Measurements from ENCODE around the gene TTBK1.

Gene TTBK1

DNA sequence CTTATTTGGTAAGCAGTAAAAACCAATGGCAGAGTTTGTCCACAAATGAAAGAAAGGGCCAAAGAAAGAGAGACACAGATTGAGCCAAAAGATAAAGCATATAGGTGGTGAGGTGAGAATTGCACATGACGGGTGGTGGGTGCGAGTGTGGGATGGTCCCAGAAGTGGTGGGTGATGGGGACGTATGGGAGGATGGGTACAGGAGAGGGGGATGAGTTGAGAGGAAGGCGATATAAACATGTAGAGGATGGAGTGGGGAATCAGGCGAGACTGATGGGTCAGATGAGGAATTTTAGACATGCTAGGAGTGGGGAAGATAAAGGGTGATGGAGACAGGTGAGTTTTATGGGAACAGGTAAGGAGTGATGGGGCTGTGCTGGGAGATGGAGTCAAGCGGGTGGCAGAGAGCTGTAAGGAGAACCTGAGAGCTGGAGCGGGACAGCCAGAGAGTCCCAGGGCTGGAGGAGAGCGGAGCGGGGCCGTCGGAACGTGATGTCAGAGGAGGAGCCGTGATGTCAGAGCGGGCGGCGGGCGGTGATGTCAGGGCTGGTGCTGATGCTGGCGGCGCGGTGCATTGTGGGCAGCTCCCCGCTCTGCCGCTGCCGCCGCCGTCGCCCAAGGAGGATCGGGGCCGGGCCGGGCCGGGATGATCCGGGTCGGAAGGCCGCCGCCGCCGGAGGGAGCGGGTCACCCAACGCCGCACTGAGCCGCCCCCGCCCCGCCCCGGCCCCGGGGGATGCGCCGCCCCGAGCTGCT is at the start of gene TTBK1:
Gene TTBK1 (plus strand): TSS at position 574 of the 756 bp plus-strand sequence. CDS start 3,180 bp downstream, outside the sequence.
- peak in 42 of 58 donors; percentile 16 to 74 (median 38) for DNase-seq

- no peak for DNase-seq
These were observed 49.4 kb upstream of the TTBK1 start for GRCh38 chr6:43193929-43194328.

DNA sequence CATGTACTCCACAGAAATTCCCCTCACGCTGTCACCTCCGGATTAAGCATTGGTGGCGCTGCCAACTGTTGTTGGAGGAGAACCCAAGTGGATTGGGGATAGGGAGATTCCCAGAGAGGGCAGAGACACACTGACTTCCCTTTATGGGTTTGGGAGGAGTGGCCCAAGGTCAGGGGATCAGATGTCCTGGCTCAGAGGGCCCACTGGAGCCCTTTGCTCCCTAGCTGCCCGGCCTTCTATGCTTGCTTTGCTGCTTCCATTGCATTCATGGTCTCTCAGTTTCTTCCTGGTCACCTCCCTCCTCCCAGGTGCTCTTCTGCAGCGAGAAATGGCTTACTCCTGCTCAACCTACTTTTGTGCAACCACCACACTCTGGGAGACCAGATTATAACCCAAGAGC is 46.9 kb upstream of the TTBK1 start:
- no peak for DNase-seq

DNA sequence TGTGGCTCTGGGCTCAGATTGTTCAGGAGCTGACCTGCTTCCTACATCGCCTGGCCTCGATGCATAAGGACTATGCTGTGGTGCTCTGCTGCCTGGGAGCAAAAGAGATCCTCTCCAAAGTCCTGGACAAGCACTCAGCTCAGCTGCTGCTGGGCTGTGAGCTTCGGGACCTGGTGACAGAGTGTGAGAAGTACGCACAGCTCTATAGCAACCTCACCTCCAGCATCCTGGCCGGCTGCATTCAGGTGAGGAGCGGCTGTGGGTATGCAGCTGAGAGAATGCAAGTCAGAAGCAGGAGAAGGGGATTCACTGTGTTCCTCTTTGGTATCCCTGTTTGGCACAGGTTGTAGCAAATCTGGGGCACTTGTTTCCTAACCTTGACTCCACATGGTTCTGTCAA is 43.4 kb upstream of the TTBK1 start:
- no peak for DNase-seq

DNA sequence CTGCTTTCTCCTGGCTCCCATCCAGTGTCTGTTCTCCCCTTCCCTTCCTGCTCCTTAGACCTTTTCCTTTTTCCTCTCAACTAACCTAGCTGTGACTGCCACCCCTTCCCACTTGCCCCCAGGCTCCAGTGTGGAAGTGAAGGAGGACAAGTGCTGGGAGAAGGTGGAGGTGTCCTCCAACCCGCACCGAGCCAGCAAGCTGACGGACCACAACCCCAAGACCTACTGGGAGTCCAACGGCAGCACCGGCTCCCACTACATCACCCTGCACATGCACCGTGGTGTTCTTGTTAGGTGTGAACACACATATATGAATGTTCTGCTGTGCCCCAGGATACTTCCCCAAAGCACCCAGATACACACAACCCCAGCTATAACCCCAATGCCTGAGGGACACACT is 42.7 kb upstream of the TTBK1 start:
- DNase-seq: no peak

- DNase-seq: no peak
These were observed 40.8 kb upstream of the TTBK1 start for GRCh38 chr6:43202451-43202850.

- DNase-seq: no peak
These were observed 40.1 kb upstream of the TTBK1 start for GRCh38 chr6:43203029-43203717.

DNA sequence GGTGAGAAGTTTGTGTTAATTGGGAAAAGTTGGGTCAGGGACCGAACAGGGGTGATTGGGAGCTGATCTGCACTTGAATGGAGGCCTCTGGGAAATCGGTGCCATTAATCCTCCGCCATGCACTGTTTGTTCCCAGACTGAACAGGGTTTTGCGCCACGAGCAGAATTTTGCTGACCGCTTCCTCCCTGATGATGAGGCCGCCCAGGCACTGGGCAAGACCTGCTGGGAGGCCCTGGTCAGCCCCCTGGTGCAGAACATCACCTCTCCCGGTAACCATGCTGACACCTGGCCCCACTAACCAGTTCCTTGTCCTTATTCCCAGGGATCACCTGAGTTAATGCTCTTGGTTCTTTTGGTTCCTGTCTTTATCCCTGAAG is 39.6 kb upstream of the TTBK1 start:
- no peak for DNase-seq

- DNase-seq: no peak
These were observed 38.8 kb upstream of the TTBK1 start for GRCh38 chr6:43204271-43205105.

GRCh38 chr6:43205849-43206248 is 37.4 kb upstream of the TTBK1 start:
- DNase-seq: no peak

- no peak for DNase-seq
These were observed 36.0 kb upstream of the TTBK1 start for GRCh38 chr6:43207286-43207685.

DNA sequence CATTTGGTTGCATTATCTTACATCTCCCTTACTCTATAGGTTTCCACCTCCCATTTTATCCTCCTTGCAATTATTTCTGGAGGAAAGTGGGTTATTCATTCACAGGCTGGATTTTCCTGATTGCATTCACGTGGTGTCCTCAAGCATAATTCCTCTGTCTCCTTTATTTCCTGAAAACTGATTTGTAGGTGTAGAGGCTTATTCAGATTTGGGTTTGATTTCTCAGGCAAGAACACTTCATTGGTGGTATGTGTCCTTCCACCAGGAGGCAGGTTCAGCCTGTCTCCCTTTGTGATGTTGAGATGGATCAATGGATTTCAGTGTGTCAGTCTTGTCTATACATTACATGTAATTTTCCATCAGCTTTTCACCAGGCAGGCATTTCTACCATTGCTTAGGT is 31.3 kb upstream of the TTBK1 start:
- no peak for DNase-seq

- DNase-seq: no peak
These were observed 29.9 kb upstream of the TTBK1 start for GRCh38 chr6:43213431-43213830.

- DNase-seq: no peak
These were observed 28.2 kb upstream of the TTBK1 start for GRCh38 chr6:43215066-43215465.

DNA sequence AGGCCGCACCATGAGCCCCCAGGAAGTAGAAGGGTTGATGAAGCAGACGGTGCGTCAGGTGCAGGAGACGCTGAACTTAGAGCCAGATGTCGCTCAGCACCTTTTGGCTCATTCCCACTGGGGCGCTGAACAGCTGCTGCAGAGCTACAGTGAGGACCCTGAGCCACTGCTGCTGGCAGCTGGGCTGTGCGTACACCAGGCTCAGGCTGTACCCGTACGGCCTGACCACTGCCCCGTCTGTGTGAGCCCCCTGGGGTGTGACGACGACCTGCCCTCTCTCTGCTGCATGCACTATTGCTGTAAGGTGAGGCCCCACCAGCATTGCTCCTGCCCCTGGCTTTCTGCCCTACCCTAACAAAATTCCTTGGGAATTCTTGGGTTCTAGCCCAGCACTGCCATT is 27.1 kb upstream of the TTBK1 start:
- no peak for DNase-seq

DNA sequence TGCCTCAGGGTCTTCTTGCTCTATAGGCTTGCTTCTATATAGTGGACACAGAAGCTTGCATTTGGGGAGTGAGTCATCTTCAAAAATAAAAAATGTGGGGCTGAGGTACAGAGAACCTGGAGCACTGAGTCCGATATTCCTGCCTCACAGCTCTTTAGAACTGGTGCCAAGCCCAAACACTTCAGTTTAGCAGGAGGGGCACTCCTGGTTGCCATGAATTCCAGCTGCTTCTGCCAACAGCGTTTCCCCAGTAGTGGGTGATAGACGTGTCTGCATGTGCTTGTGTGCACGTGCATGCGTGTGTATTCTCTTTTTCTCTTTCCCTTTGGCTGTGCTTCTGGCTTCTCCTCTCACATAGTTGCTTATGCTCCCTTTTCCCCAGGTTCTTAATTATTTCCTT is 25.9 kb upstream of the TTBK1 start:
- DNase-seq: no peak

- DNase-seq: peak in 2 of 58 donors; percentile 11 to 13
These were observed 24.2 kb upstream of the TTBK1 start for GRCh38 chr6:43219119-43219518.

GRCh38 chr6:43219814-43220213 is 23.5 kb upstream of the TTBK1 start:
- DNase-seq: no peak

- DNase-seq: no peak
These were observed 22.8 kb upstream of the TTBK1 start for GRCh38 chr6:43220439-43220951.

DNA sequence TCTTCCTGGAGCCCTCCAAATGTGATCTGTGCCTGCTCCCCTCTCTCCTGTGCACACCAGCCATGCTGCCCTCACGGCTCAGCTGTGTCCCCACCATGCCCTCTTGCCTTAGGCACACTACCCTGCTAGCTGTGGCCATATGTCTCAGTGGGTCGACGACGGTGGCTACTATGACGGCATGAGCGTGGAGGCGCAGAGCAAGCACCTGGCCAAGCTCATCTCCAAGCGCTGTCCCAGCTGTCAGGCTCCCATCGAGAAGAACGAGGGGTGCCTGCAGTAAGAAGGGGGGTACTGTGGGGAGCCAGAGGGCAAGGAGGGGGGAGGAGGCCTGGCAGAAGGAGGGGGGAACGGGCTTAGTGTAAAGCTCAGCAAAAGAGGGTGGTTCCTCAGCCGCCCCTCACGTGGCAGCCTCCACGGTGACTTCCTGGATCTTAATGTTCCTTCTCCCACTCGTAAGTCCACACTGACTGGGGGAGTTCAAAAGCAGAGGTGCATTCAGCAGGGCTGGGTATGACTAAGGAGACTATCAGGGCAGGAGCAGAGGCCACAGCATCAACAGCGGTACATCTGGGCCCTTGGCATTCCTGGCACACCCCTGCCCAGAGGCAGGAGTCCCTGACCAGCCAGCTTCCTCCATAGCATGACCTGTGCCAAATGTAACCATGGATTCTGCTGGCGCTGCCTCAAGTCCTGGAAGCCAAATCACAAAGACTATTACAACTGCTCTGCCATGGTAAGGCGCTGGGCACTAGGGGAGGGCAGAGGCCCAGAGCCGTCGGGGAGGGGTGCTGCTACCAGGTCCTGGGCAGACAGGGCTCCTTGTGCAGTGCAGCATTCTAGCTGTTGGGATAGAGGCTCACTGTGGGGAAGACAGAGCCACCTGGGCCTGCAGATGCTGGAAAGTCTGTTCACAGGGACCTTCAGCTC is 22.0 kb upstream of the TTBK1 start:
- DNase-seq: peak in 30 of 58 donors; percentile 6 to 67 (median 34)
